ENCODE results near the gene NDUFS5. TPM values are rescaled to one million over a fixed set of nuclear protein-coding genes. Genes with fewer than 3 reads are reported as not detected.

NDUFS5 gene
- total RNA-seq, 1 donor from 2014 or later, result 738 TPM

- Histone ChIP-seq H3K4me2 (no peak overlapping the region), H3K9me3 (ENCODE audit: low read depth) (no peaks in the 10 kb centered on the region), H2AFZ (replicated peaks) (no peak overlapping the region), H3K9ac (no peak overlapping the region), H3K4me3 (no peak overlapping the region), H3F3A (ENCODE audit: low read depth) (peaks cover 16% of the 10 kb centered on the region), H3K79me2 (ENCODE audit: low read depth) (no peaks in the 10 kb centered on the region), H3K27ac (no peak overlapping the region), H4K20me1 (ENCODE audit: low read depth) (no peaks in the 10 kb centered on the region), H3K27me3 (no peaks in the 10 kb centered on the region), H3K36me3 (no peaks in the 10 kb centered on the region), H3K4me1 (no peaks in the 10 kb centered on the region)
- Mint-ChIP-seq H3K27me3 (ENCODE audit: insufficient read depth, low read depth) (peaks cover 5% of the 10 kb centered on the region), H3K4me1 (peaks cover 15% of the 10 kb centered on the region), H3K27ac (no peak overlapping the region), H3K36me3 (no peaks in the 10 kb centered on the region), H3K9me3 (peaks cover 8% of the 10 kb centered on the region), H3K4me3 (no peak overlapping the region)
- TF ChIP-seq EZH2 (IDR thresholded peaks at IDR 0.05) (no peak), CTCF (IDR thresholded peaks at IDR 0.05) (no peak), EZH2phosphoT487 (IDR thresholded peaks at IDR 0.05) (no peak)
- no peak for DNase-seq (ENCODE audit: low spot score)
Observed at GRCh38 chr1:39076799-39077148, 50.6 kb downstream of the NDUFS5 start.

GRCh38 chr1:39080269-39080826 is 54.2 kb downstream of the NDUFS5 start:
- Histone ChIP-seq H4K20me1 (ENCODE audit: low read depth) (peaks cover 18% of the 10 kb centered on the region), H2AFZ (replicated peaks) (peak overlapping the region; percentile 51), H3K4me3 (peak overlapping the region; percentile 96), H3K9me3 (ENCODE audit: low read depth) (no peaks in the 10 kb centered on the region), H3K27me3 (peaks cover 19% of the 10 kb centered on the region), H3F3A (ENCODE audit: low read depth) (peaks cover 20% of the 10 kb centered on the region), H3K4me1 (peaks cover 4% of the 10 kb centered on the region), H3K27ac (no peak overlapping the region), H3K79me2 (ENCODE audit: low read depth) (no peaks in the 10 kb centered on the region), H3K9ac (no peak overlapping the region), H3K4me2 (peak overlapping the region; percentile 99), H3K36me3 (no peaks in the 10 kb centered on the region)
- DNase-seq (ENCODE audit: low spot score), result no peak
- TF ChIP-seq EZH2 (IDR thresholded peaks at IDR 0.05) (no peak), CTCF (IDR thresholded peaks at IDR 0.05) (no peak)
- Mint-ChIP-seq H3K4me3 (peak overlapping the region; percentile 86), H3K36me3 (no peaks in the 10 kb centered on the region), H3K27ac (peak overlapping the region; percentile 65), H3K4me1 (peaks cover 21% of the 10 kb centered on the region), H3K27me3 (ENCODE audit: insufficient read depth, low read depth) (peaks cover 7% of the 10 kb centered on the region), H3K9me3 (no peaks in the 10 kb centered on the region)

- peaks cover 7% of the 10 kb centered on the region for H3K27me3 Mint-ChIP-seq (ENCODE audit: insufficient read depth, low read depth)
- Histone ChIP-seq H3K27ac (no peak overlapping the region), H2AFZ (replicated peaks) (peak overlapping the region; percentile 51), H3K79me2 (ENCODE audit: low read depth) (no peaks in the 10 kb centered on the region), H3F3A (ENCODE audit: low read depth) (peaks cover 20% of the 10 kb centered on the region), H3K36me3 (no peaks in the 10 kb centered on the region), H3K27me3 (peaks cover 19% of the 10 kb centered on the region), H3K4me2 (peak overlapping the region; percentile 99), H3K4me1 (peaks cover 4% of the 10 kb centered on the region), H3K4me3 (peak overlapping the region; percentile 96), H3K9ac (no peak overlapping the region), H4K20me1 (ENCODE audit: low read depth) (peaks cover 18% of the 10 kb centered on the region), H3K9me3 (ENCODE audit: low read depth) (no peaks in the 10 kb centered on the region)
- peak overlapping the region; percentile 86 for H3K4me3 Mint-ChIP-seq
- H3K36me3 Mint-ChIP-seq, result no peaks in the 10 kb centered on the region
- peak; percentile 93 for DNase-seq (ENCODE audit: low spot score)
- peaks cover 22% of the 10 kb centered on the region for H3K4me1 Mint-ChIP-seq
- TF ChIP-seq EZH2phosphoT487 (IDR thresholded peaks at IDR 0.05), result no peak
- no peak for TF ChIP-seq CTCF (IDR thresholded peaks at IDR 0.05)
- TF ChIP-seq EZH2 (IDR thresholded peaks at IDR 0.05), result no peak
- H3K9me3 Mint-ChIP-seq, result no peaks in the 10 kb centered on the region
- H3K27ac Mint-ChIP-seq, result peak overlapping the region; percentile 65
Observed at GRCh38 chr1:39080831-39081270, 54.7 kb downstream of the NDUFS5 start.
